ENCODE results near the gene CTSA.
A peak's percentile ranks its signal among the peaks of the same experiment; 100 is the strongest.
"Not testable (repeated sequence)": the region's sequence is repeated elsewhere in the genome, so short reads cannot be mapped to it uniquely, and the experiment has no call there.

CTSA gene

GRCh38 chr20:45897289-45897688, 6.2 kb downstream of the CTSA start:
- ATAC-seq (ENCODE audit: low read depth) (no peak), DNase-seq (ENCODE audit: low spot score in 2 of 2) (no peak)
- Mint-ChIP-seq H3K27me3 (no peaks in the 10 kb centered on the region), H3K36me3 (peaks cover 17% of the 10 kb centered on the region), H3K4me3 (no peak overlapping the region), H3K4me1 (peaks cover 13% of the 10 kb centered on the region), H3K9me3 (no peaks in the 10 kb centered on the region), H3K27ac (no peak overlapping the region)

GRCh38 chr20:45897692-45898091, 6.6 kb downstream of the CTSA start:
- no peaks in the 10 kb centered on the region for H3K27me3 Mint-ChIP-seq
- H3K36me3 Mint-ChIP-seq: peaks cover 17% of the 10 kb centered on the region
- H3K27ac Mint-ChIP-seq: no peak overlapping the region
- ATAC-seq (ENCODE audit: low read depth) (no peak), DNase-seq (ENCODE audit: low spot score in 2 of 2) (no peak)
- no peak overlapping the region for H3K4me3 Mint-ChIP-seq
- peaks cover 11% of the 10 kb centered on the region for H3K4me1 Mint-ChIP-seq
- no peaks in the 10 kb centered on the region for H3K9me3 Mint-ChIP-seq

GRCh38 chr20:45898285-45898684, 7.2 kb downstream of the CTSA start:
- no peaks in the 10 kb centered on the region for H3K27me3 Mint-ChIP-seq
- H3K4me3 Mint-ChIP-seq: no peak overlapping the region
- ATAC-seq (ENCODE audit: low read depth) (no peak), DNase-seq (ENCODE audit: low spot score in 2 of 2) (no peak)
- H3K9me3 Mint-ChIP-seq: no peaks in the 10 kb centered on the region
- H3K27ac Mint-ChIP-seq: no peak overlapping the region
- peaks cover 16% of the 10 kb centered on the region for H3K36me3 Mint-ChIP-seq
- peaks cover 10% of the 10 kb centered on the region for H3K4me1 Mint-ChIP-seq

- no peak for ATAC-seq (ENCODE audit: low read depth)
- Mint-ChIP-seq H3K4me3 (no peak overlapping the region), H3K36me3 (peaks cover 14% of the 10 kb centered on the region), H3K27ac (no peak overlapping the region), H3K4me1 (peaks cover 8% of the 10 kb centered on the region), H3K27me3 (no peaks in the 10 kb centered on the region), H3K9me3 (no peaks in the 10 kb centered on the region)
- no peak for DNase-seq (ENCODE audit: low spot score in 2 of 2)
These were observed 8.1 kb downstream of the CTSA start for GRCh38 chr20:45899046-45899835.

- H3K9me3 Mint-ChIP-seq; H3K27me3 Mint-ChIP-seq; H3K27ac Mint-ChIP-seq; DNase-seq (ENCODE audit: low spot score in 2 of 2); ATAC-seq (ENCODE audit: low read depth); H3K4me3 Mint-ChIP-seq; H3K4me1 Mint-ChIP-seq: not testable (repeated sequence)
- H3K36me3 Mint-ChIP-seq: peaks cover 14% of the 10 kb centered on the region
These were observed 10.2 kb downstream of the CTSA start for GRCh38 chr20:45901332-45901731.

GRCh38 chr20:45902199-45902701, 11.1 kb downstream of the CTSA start:
- H3K4me3 Mint-ChIP-seq: no peak overlapping the region
- ATAC-seq (ENCODE audit: low read depth) (no peak), DNase-seq (ENCODE audit: low spot score in 2 of 2) (no peak)
- no peak overlapping the region for H3K27ac Mint-ChIP-seq
- peaks cover 10% of the 10 kb centered on the region for H3K36me3 Mint-ChIP-seq
- peaks cover 8% of the 10 kb centered on the region for H3K4me1 Mint-ChIP-seq
- no peaks in the 10 kb centered on the region for H3K27me3 Mint-ChIP-seq
- no peaks in the 10 kb centered on the region for H3K9me3 Mint-ChIP-seq

- Mint-ChIP-seq H3K36me3 (no peaks in the 10 kb centered on the region), H3K27ac (no peak overlapping the region), H3K4me1 (peaks cover 11% of the 10 kb centered on the region), H3K27me3 (no peaks in the 10 kb centered on the region), H3K4me3 (no peak overlapping the region), H3K9me3 (no peaks in the 10 kb centered on the region)
- DNase-seq (ENCODE audit: low spot score in 2 of 2) (no peak), ATAC-seq (ENCODE audit: low read depth) (no peak)
These were observed 13.7 kb downstream of the CTSA start for GRCh38 chr20:45904583-45905504.

GRCh38 chr20:45905505-45906079, 14.5 kb downstream of the CTSA start:
- DNase-seq (ENCODE audit: low spot score in 2 of 2) (no peak), ATAC-seq (ENCODE audit: low read depth) (no peak)
- Mint-ChIP-seq H3K9me3 (no peaks in the 10 kb centered on the region), H3K27ac (no peak overlapping the region), H3K27me3 (no peaks in the 10 kb centered on the region), H3K4me1 (peaks cover 12% of the 10 kb centered on the region), H3K36me3 (no peaks in the 10 kb centered on the region), H3K4me3 (no peak overlapping the region)

GRCh38 chr20:45907219-45907948, 16.2 kb downstream of the CTSA start:
- H3K27me3 Mint-ChIP-seq: peaks cover 1% of the 10 kb centered on the region
- DNase-seq (ENCODE audit: low spot score in 2 of 2): no peak
- no peak overlapping the region for H3K27ac Mint-ChIP-seq
- H3K4me1 Mint-ChIP-seq: peaks cover 20% of the 10 kb centered on the region
- H3K36me3 Mint-ChIP-seq: no peaks in the 10 kb centered on the region
- no peaks in the 10 kb centered on the region for H3K9me3 Mint-ChIP-seq
- no peak overlapping the region for H3K4me3 Mint-ChIP-seq
- ATAC-seq (ENCODE audit: low read depth): no peak

GRCh38 chr20:45908084-45908483, 16.9 kb downstream of the CTSA start:
- H3K36me3 Mint-ChIP-seq: no peaks in the 10 kb centered on the region
- H3K27ac Mint-ChIP-seq: no peak overlapping the region
- ATAC-seq (ENCODE audit: low read depth) (no peak), DNase-seq (ENCODE audit: low spot score in 2 of 2) (no peak)
- no peaks in the 10 kb centered on the region for H3K9me3 Mint-ChIP-seq
- peaks cover 17% of the 10 kb centered on the region for H3K4me1 Mint-ChIP-seq
- no peak overlapping the region for H3K4me3 Mint-ChIP-seq
- H3K27me3 Mint-ChIP-seq: peaks cover 4% of the 10 kb centered on the region

GRCh38 chr20:45909336-45909808, 18.2 kb downstream of the CTSA start:
- Mint-ChIP-seq H3K27me3 (peaks cover 5% of the 10 kb centered on the region), H3K4me3 (no peak overlapping the region), H3K9me3 (no peaks in the 10 kb centered on the region), H3K36me3 (no peaks in the 10 kb centered on the region), H3K4me1 (peaks cover 14% of the 10 kb centered on the region), H3K27ac (no peak overlapping the region)
- ATAC-seq (ENCODE audit: low read depth) (no peak), DNase-seq (ENCODE audit: low spot score in 2 of 2) (no peak)

GRCh38 chr20:45909817-45910669, 18.9 kb downstream of the CTSA start:
- no peaks in the 10 kb centered on the region for H3K36me3 Mint-ChIP-seq
- H3K4me1 Mint-ChIP-seq: peaks cover 14% of the 10 kb centered on the region
- H3K27ac Mint-ChIP-seq: peak overlapping the region; percentile 58
- peaks cover 5% of the 10 kb centered on the region for H3K27me3 Mint-ChIP-seq
- peak overlapping the region; percentile 80 for H3K4me3 Mint-ChIP-seq
- H3K9me3 Mint-ChIP-seq: no peaks in the 10 kb centered on the region
- DNase-seq (ENCODE audit: low spot score in 2 of 2) (no peak), ATAC-seq (ENCODE audit: low read depth) (no peak)
